Fibroblast of peridontal ligament (primary cell): ENCODE data around the gene SPATA2.
"Not testable (repeated sequence)": the region's sequence is repeated elsewhere in the genome, so short reads cannot be mapped to it uniquely, and the experiment has no call there.

Source experiments
- DNase-seq: peaks from one replicate; pipeline ENCODE4 v3.0.0-alpha.2; 2010; ENCODE audit errors: extremely low read depth

The SPATA2 gene

GRCh38 chr20:49904440-49905214, 10.7 kb downstream of the SPATA2 start:
- no peak for DNase-seq

GRCh38 chr20:49901588-49901987, 13.7 kb downstream of the SPATA2 start:
- DNase-seq = no peak

GRCh38 chr20:49899541-49900383, 15.6 kb downstream of the SPATA2 start:
- no peak for DNase-seq

GRCh38 chr20:49896204-49896603, 19.1 kb downstream of the SPATA2 start:
- DNase-seq = no peak

- not testable (repeated sequence) for DNase-seq
Observed at GRCh38 chr20:49895474-49896093, 19.7 kb downstream of the SPATA2 start.

- no peak for DNase-seq
Observed at GRCh38 chr20:49894073-49894470, 21.3 kb downstream of the SPATA2 start.

GRCh38 chr20:49893242-49894072, 21.9 kb downstream of the SPATA2 start:
- peak; percentile 46 for DNase-seq

GRCh38 chr20:49892817-49893216, 22.5 kb downstream of the SPATA2 start:
- no peak for DNase-seq

- DNase-seq = no peak
Observed at GRCh38 chr20:49892260-49892659, 23.1 kb downstream of the SPATA2 start.

GRCh38 chr20:49891476-49892110, 23.7 kb downstream of the SPATA2 start:
- no peak for DNase-seq

- DNase-seq = no peak
Observed at GRCh38 chr20:49890471-49891361, 24.6 kb downstream of the SPATA2 start.

- no peak for DNase-seq
Observed at GRCh38 chr20:49889935-49890333, 25.4 kb downstream of the SPATA2 start.

GRCh38 chr20:49889001-49889934, 26.1 kb downstream of the SPATA2 start:
- no peak for DNase-seq

- peak; percentile 78 for DNase-seq
Observed at GRCh38 chr20:49888212-49889000, 26.9 kb downstream of the SPATA2 start.

GRCh38 chr20:49887251-49888211, 27.8 kb downstream of the SPATA2 start:
- peak; percentile 14 for DNase-seq

- DNase-seq = no peak
Observed at GRCh38 chr20:49886571-49887213, 28.6 kb downstream of the SPATA2 start.
